ENCODE measurements around the gene CMC4.
A peak's percentile ranks its signal among the peaks of the same experiment; 100 is the strongest.

Gene CMC4

GRCh38 chrX:155070975-155071693 lies at the start of gene CMC4, which contains the start of the genes BRCC3 and MTCP1:
Gene CMC4, minus strand, starts transcription at chrX:155071136. Its CDS starts 7,113 bp downstream, at chrX:155064023.
Gene BRCC3, plus strand, starts transcription at chrX:155071508. Its CDS starts 20 bp downstream, at chrX:155071528.
Gene MTCP1, minus strand, starts transcription at chrX:155071136. Its CDS starts 5,126 bp downstream, at chrX:155066010.
- DNase-seq: peak; percentile 67

- no peak for DNase-seq
These were observed 44.4 kb upstream of the CMC4 start for GRCh38 chrX:155115174-155115819.

GRCh38 chrX:155113097-155113496 lies 42.2 kb upstream of the CMC4 start:
- DNase-seq: no peak

- no peak for DNase-seq
These were observed 41.2 kb upstream of the CMC4 start for GRCh38 chrX:155112171-155112570.

- DNase-seq: no peak
These were observed 37.5 kb upstream of the CMC4 start for GRCh38 chrX:155108427-155108826.

GRCh38 chrX:155105919-155106318 lies 35.0 kb upstream of the CMC4 start:
- DNase-seq: no peak

GRCh38 chrX:155094468-155095061 lies 23.6 kb upstream of the CMC4 start:
- DNase-seq: peak; percentile 19

GRCh38 chrX:155086961-155087735 lies 16.2 kb upstream of the CMC4 start:
- no peak for DNase-seq

- peak; percentile 46 for DNase-seq
These were observed 15.4 kb upstream of the CMC4 start for GRCh38 chrX:155086202-155086840.

- no peak for DNase-seq
These were observed 851 bp upstream of the CMC4 start for GRCh38 chrX:155071694-155072280.

GRCh38 chrX:155070663-155070974 lies 317 bp downstream of the CMC4 start:
- DNase-seq: no peak

GRCh38 chrX:155070038-155070437 lies 898 bp downstream of the CMC4 start:
- DNase-seq: no peak

GRCh38 chrX:155069414-155069813 lies 1.5 kb downstream of the CMC4 start:
- DNase-seq: no peak

- DNase-seq: no peak
These were observed 2.8 kb downstream of the CMC4 start for GRCh38 chrX:155068165-155068564.

GRCh38 chrX:155065035-155065734 lies 5.8 kb downstream of the CMC4 start:
- no peak for DNase-seq

- DNase-seq: no peak
These were observed 9.2 kb downstream of the CMC4 start for GRCh38 chrX:155061760-155062159.

GRCh38 chrX:155056877-155057792 lies 13.8 kb downstream of the CMC4 start:
- peak; percentile 45 for DNase-seq

GRCh38 chrX:155056471-155056870 lies 14.5 kb downstream of the CMC4 start:
- DNase-seq: no peak

- no peak for DNase-seq
These were observed 15.4 kb downstream of the CMC4 start for GRCh38 chrX:155055494-155055893.

GRCh38 chrX:155054255-155054654 lies 16.7 kb downstream of the CMC4 start:
- no peak for DNase-seq

- DNase-seq: no peak
These were observed 17.3 kb downstream of the CMC4 start for GRCh38 chrX:155053656-155054055.

All from activated CD8-positive, alpha-beta memory T cell treated with anti-CD3 and anti-CD28 coated beads, Interleukin-2, amount 50 U/mL, for 4 hours (primary cell).